Right lobe of liver (tissue), 6 donors: ENCODE data around the gene RORB. TPM values are rescaled to one million over a fixed set of nuclear protein-coding genes. Genes with fewer than 3 reads are reported as not detected.

Experiments used
- ATAC-seq, 4 donors: fragments of 200-7000 bp; cut with Tn5 transposase; one replicate each; pipeline ENCODE4 v1.9.1; 2020; ENCODE audit warnings: mild to moderate bottlenecking in 4 of 4, moderate library complexity in 4 of 4
- DNase-seq, 3 donors: peaks; one replicate each; pipeline ENCODE4 v3.0.0-alpha.2; 2020
- H3K27ac ChIP-seq, 3 donors: fragments of 200-600 bp; one replicate each; pipeline ENCODE4 v1.8.0; 2022
- H3K27me3 ChIP-seq, 2 donors: fragments of 200-600 bp; one replicate each; pipeline ENCODE4 v1.8.0; 2022
- H3K36me3 ChIP-seq, 4 donors: fragments of 200-600 bp; sonication (generic) in 1 of 4; one replicate each; pipeline versions ENCODE4 v1.5.1 to v1.8.0; 2017 to 2022; ENCODE audit warnings: control low read depth in 1 of 4
- H3K4me1 ChIP-seq, 4 donors: fragments of 200-600 bp; sonication (generic) in 1 of 4; one replicate each; pipeline versions ENCODE4 v1.5.1 to v1.8.0; 2017 to 2022; ENCODE audit warnings: control low read depth in 1 of 4
- H3K4me3 ChIP-seq, 3 donors: fragments of 200-600 bp; one replicate each; pipeline ENCODE4 v1.8.0; 2022
- H3K9me3 ChIP-seq, 4 donors: fragments of 200-600 bp; sonication (generic) in 1 of 4; one replicate each; pipeline versions ENCODE4 v1.5.1 to v1.8.0; 2017 to 2022; ENCODE audit warnings: control low read depth in 1 of 4
- POLR2A ChIP-seq: fragments of 450-650 bp; IDR thresholded peaks from one replicate; pipeline ENCODE4 v1.6.1; 2017; ENCODE audit warnings: antibody characterized with exemption, mild to moderate bottlenecking
- WGBS: methylation state at CpG from one replicate; pipeline ENCODE4 v1.1.6; 2018; ENCODE audit warnings: low coverage, low lambda C conversion rate; ENCODE audit not compliant: insufficient coverage; ENCODE audit errors: missing lambda C conversion rate; 5-methylcytosine and 5-hydroxymethylcytosine counted together
- intact Hi-C, 2 donors: fragments of 100-400 bp; cut with DNase I; formaldehyde crosslinking; loops; one replicate each; pipeline versions ENCODE4 v1.11.2 to v1.14.1; 2022
- long read RNA-seq: library from polyadenylated mRNA; unstranded; transcript quantifications from one replicate; pipeline ENCODE4 v2.0.0, GENCODE V29; 2019
- total RNA-seq, 6 experiments: library from RNA; depleted of rRNA in 2 of 6; stranded (reverse); fragments of >200 nt in 2 of 6; fragmentation: NEBNext Ultra II Directional in 3 of 6; extraction: Animal tissue kit (Norgen Biotek cat#: 25700) in 3 of 6; gene quantifications; one replicate each; pipeline versions ENCODE4 v1.1.0 to v1.2.4, GENCODE V29; 2016 to 2023
- TF ChIP-seq, protein P1 (sequence below), 4 donors: fragments of 200-600 bp in 3 of 4; fragments of 450-650 bp in 1 of 4; IDR thresholded peaks; one replicate each; pipeline versions ENCODE4 v1.5.1 to v1.8.0; 2016 to 2022; ENCODE audit warnings: antibody characterized with exemption in 4 of 4, mild to moderate bottlenecking in 2 of 4
- donor health status: DM: no; HTN: yes; CAD: no.
- donor health status: DM: no; HTN: no; CAD: no.
- donor health status: DM: no; HTN: no; CAD: no.
- donor health status: DM: no; HTN: yes; CAD: no.
- donor health status: DM: no; HTN: yes; CAD: no.

RORB gene
- under 1 TPM in 3 of 6 experiments, not detected in 3; 0.04 to 0.62 (median 0.61) TPM for total RNA-seq
- long read RNA-seq = 0 reads

DNA sequence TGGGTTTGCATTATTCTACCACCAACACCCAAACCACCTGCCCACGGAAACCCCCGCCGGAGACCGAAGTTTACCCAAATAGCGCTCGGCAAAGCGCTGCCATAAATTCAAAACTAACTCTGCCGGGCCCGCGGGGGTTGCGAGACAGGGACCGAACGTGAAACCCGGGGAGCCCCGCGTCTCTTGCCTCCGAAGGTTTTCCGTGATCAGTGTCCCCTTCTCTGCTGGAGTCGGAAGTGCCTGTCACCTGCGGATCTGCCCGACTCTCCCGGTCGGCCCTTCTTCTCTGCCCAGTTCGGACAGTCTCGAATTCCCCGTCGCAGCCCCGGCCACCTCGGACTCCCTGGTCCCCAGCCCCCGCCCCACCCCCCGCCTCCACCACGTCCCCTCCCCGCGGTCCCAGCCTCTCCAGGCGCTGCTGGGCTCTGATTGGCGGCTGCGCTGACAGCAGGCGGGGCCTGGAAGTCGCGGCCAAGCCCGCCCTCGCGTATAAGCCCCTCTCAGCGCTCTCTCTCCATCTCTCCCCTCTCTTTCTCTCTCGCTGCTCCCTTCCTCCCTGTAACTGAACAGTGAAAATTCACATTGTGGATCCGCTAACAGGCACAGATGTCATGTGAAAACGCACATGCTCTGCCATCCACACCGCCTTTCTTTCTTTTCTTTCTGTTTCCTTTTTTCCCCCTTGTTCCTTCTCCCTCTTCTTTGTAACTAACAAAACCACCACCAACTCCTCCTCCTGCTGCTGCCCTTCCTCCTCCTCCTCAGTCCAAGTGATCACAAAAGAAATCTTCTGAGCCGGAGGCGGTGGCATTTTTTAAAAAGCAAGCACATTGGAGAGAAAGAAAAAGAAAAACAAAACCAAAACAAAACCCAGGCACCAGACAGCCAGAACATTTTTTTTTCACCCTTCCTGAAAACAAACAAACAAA, at the start of gene RORB:
Gene RORB (plus strand): TSS at position 517 of the 929 bp plus-strand sequence. CDS start 642 bp downstream, outside the sequence.
- Histone ChIP-seq H3K27ac (no peak within 1 kb of the TSS), H3K4me1 (peaks cover 0 to 18% (median 5%) of the 10 kb centered on the region in 4 donors), H3K9me3 (no peaks in the 10 kb centered on the region), H3K36me3 (no peaks in the 10 kb centered on the region), H3K27me3 (peaks cover 4 to 13% of the 10 kb centered on the region in 2 donors), H3K4me3 (peak within 1 kb of the TSS; percentile 38 to 63 (median 51))
- 2% methylated on average over 28 of the region's 50 CpGs for WGBS
- TF ChIP-seq, protein P1, sequence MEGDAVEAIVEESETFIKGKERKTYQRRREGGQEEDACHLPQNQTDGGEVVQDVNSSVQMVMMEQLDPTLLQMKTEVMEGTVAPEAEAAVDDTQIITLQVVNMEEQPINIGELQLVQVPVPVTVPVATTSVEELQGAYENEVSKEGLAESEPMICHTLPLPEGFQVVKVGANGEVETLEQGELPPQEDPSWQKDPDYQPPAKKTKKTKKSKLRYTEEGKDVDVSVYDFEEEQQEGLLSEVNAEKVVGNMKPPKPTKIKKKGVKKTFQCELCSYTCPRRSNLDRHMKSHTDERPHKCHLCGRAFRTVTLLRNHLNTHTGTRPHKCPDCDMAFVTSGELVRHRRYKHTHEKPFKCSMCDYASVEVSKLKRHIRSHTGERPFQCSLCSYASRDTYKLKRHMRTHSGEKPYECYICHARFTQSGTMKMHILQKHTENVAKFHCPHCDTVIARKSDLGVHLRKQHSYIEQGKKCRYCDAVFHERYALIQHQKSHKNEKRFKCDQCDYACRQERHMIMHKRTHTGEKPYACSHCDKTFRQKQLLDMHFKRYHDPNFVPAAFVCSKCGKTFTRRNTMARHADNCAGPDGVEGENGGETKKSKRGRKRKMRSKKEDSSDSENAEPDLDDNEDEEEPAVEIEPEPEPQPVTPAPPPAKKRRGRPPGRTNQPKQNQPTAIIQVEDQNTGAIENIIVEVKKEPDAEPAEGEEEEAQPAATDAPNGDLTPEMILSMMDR (IDR thresholded peaks at IDR 0.05) = no peak
- no peak for TF ChIP-seq POLR2A
- intact Hi-C loops = no loop called here
- DNase-seq = peak in 2 of 3 donors; percentile 62 to 66
- peak; percentile 84 to 96 (median 92) for ATAC-seq

DNA sequence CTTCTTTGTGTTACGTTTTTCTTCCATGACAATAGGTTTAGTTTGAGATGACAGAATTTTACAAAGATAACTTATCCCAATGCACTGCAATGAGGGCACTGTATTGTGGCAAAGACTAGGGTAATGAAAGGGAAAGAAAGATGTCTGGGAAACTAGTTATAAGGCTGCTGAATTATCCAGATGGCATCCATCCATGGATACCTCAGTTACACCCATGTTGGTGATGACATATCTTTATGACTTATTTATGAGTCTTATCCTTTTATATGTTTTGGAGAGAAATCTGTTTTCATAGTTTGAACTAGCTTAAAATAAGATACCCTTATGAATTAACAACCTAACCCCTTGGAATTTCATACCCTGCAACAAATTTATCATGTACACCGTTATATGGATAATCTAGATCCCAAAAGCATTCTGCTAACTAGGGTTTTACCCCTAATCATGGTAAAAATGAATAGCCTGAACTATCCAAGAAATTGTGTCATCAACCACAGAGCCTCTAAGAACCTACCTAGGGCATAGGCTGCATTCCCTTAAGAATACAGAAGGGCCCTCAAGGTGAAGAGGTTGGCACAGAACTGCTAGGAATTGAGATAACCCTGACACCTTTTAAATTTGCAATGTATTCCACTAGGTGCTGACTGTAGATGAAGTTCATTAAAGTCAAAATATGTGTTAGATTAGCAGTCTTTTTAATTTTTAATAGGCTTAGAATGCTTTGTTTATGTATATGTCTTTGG, 49.5 kb upstream of the RORB start:
- Histone ChIP-seq H3K9me3 (no peaks in the 10 kb centered on the region), H3K27me3 (no peaks in the 10 kb centered on the region), H3K27ac (no peak overlapping the region), H3K4me3 (no peak overlapping the region), H3K36me3 (no peaks in the 10 kb centered on the region), H3K4me1 (no peaks in the 10 kb centered on the region)
- WGBS = 57% methylated on average over 2 of the region's 2 CpGs
- TF ChIP-seq, protein P1 (IDR thresholded peaks at IDR 0.05) = no peak
- no peak for TF ChIP-seq POLR2A
- DNase-seq = no peak
- intact Hi-C loops = no loop called here
- no peak for ATAC-seq

DNA sequence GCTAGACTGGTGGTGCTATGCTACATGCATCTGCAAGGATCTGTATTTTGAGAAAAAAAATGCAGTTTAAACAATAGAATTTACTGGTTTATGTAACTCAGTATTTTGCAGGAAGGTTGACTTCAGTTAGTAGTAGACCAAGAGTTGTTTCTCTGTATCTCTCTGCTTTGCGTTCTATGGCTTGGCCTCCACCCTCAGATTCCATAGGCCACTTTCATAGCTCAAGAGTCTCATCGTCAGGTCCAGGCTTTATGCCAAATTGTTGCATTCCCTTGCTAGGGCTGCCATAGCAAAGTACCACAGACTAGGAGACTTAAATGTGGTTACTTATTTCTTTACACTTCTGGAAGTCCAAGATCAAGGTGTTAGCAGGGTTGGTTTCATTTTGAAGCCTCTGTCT, 48.1 kb upstream of the RORB start:
- no peak for ATAC-seq
- WGBS = 66% methylated on average over 2 of the region's 2 CpGs

DNA sequence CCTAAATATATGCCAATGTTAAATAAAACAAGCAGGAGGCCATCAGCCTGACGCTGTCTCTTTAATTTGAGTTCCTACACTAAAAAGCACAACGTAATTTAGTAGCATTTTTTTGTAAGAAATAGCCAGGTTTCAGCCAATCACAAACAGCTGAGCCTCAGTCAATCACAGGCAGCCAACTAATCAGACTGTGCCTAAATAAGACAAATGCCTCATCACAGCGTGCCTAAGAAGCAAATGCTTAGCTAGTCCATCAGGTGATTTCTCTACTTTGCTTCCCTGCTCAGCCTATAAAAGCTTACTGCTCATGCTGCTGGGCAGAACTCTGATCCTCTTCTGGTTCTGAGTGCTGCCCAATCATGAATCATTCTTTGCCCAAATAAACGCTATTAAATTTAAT, 38.3 kb upstream of the RORB start:
- Histone ChIP-seq H3K4me1 (no peaks in the 10 kb centered on the region), H3K27ac (no peak overlapping the region), H3K4me3 (no peak overlapping the region), H3K9me3 (no peaks in the 10 kb centered on the region), H3K36me3 (no peaks in the 10 kb centered on the region), H3K27me3 (no peaks in the 10 kb centered on the region)
- DNase-seq (no peak), ATAC-seq (no peak)
- 45% methylated on average over 4 of the region's 4 CpGs for whole genome bisulfite sequencing
- intact Hi-C loops = no loop called here
- no peak for TF ChIP-seq POLR2A
- TF ChIP-seq, protein P1 (IDR thresholded peaks at IDR 0.05) = no peak

More for the DNA sequence above, 48.1 kb upstream of the RORB start:
- no peaks in the 10 kb centered on the region for H3K4me1 ChIP-seq
- intact Hi-C loops = no loop called here
- no peak overlapping the region for H3K4me3 ChIP-seq
- no peaks in the 10 kb centered on the region for H3K36me3 ChIP-seq
- no peak for DNase-seq
- no peaks in the 10 kb centered on the region for H3K9me3 ChIP-seq
- TF ChIP-seq, protein P1 (IDR thresholded peaks at IDR 0.05) = no peak
- no peak for TF ChIP-seq POLR2A
- no peak overlapping the region for H3K27ac ChIP-seq
- H3K27me3 ChIP-seq = no peaks in the 10 kb centered on the region
